Measurements from ENCODE around the gene WWTR1.

The WWTR1 gene

DNA sequence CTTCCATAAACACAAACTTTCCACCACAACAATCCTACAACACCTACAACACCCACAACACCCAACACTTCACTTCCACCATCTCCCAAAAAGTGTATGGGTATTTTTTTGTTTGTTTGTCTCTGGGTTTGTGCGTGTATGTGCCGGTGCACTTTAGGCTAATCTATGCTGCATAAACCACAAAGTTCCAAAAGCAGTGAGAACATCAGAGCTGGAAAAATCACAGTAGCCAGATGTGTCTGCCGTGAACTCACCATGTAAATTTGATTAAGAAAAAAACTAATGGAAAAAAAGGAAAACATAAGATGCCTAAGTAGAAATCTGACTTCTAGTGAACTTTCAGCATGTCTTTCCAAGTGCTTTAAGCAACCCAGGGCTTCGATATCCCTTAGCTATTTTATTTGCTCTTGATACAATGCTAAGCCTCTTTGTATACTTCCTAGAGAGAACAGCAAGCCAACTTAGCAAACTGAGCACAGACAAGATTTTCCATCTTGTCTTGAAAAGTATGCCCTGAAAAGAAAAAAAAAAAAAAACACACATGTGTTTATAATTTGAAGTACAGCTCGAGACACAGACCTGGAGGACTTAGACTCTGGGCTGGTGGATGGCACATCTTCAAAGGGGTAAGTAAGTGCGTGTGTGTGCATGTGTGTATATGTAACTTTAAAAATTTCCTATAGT is 91.4 kb downstream of the WWTR1 start:
- DNase-seq (ENCODE audit: low spot score): no peak

DNA sequence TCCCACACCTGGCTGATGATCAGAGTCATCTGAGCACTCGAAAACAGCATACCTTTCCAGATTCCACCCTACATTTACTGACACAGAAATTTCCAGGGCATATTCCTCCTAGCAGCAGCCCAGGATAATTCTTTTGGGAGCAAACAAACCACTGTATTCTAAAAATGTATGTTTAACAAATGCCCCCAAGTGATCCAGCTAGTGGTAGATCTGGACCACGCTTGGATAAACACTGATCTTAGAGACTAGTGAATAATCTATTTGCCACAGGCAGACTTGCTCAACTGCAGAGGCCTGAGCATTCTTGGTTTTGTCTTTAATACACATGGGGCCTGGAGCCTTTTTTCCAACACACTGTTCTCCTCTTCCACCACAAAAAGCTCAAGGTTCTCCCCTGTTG is 93.7 kb downstream of the WWTR1 start:
- no peak for DNase-seq (ENCODE audit: low spot score)

DNA sequence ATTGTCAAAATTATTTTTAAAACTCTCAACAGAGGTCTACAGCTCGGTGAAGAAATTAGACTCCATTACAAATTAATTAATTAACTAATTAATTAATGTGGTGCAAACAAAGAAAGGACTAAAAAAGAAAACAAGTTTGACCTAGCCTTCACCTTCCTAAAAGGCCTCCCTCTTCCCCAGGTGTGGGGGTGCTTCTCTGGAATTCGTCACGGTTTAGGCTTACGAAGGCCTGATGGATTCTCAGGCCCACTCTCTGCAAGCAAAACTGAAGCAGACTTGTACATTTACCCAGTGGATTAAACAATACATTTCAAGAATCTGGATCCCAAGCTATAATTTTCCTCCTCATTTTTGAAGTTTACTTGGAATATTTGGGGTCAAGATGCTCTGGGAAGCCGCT is 94.7 kb downstream of the WWTR1 start:
- no peak for DNase-seq (ENCODE audit: low spot score)

DNA sequence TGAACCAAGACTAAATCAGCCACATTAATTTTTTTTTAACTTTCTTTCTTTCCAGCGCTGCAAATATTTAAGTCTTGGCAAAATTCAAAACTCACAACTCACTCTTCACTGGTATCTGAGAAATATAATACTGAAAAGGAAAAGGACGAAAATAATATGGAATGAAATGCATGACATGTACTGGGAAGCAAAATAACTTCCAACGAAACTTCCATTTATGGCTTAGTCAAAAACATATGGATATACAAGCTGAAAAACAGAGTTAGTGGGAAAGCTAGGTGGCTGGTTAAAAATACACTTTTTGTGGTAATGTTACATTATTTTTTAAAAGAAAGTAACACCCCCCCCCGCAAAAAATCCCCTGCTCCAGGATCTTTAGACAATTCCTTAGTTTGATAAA is 97.2 kb downstream of the WWTR1 start:
- no peak for DNase-seq (ENCODE audit: low spot score)

DNA sequence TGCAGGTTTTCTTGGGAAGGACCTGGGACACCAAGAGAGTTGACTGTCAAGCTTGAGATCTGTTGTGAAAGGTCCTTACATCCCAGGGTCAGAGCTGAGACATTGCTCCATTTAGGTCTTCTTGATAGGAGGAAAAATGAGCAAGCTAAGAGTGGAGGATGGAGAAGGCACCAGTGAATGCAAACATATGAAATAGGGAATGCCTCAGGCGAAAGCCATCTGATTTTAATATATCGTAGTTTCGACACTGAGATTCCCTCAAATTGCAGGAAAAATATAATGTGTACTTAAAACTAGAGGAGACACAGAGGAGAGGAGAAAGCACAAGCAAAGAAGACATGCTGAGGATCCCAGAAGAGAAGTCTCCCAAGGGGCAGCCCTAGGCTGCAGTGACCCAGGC is 97.8 kb downstream of the WWTR1 start:
- no peak for DNase-seq (ENCODE audit: low spot score)

DNA sequence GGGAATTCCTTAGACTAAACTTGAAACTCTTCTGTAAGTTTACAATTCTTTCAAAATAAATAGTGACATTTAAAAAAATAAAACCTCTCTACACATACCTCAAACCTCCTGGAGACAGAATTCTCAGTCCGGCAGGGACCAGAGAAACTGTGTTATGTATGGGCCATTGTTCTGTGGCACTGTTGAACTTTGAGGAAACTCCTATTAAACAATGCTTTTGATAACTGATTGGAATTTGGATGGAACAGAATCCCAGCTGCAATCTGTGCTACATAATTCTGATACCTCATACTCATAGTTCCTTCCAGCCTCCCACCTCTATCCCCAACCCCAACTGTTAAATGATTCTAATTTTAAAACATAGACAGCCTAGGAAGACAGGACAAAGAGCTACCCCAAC is 98.3 kb downstream of the WWTR1 start:
- no peak for DNase-seq (ENCODE audit: low spot score)

DNA sequence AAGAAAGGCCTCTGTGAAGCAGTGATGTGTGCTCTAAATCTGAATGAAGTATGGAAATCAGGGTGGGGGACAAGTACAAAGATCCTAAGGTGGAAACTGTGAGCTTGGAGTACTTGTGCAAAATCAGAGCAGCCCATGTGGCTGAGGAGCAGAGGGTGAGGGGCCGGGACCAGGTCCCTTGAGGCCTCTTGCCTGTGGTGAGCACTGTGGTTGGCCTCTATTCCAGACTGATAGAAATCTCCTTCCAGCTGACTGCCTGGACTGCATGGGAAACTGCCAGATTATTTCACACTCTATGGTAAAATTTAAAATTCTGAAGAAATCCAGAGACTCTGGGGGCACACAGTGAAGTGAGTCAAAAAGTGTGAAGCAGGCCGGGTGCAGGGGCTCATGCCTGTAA is 101.9 kb downstream of the WWTR1 start:
- DNase-seq (ENCODE audit: low spot score): no peak

DNA sequence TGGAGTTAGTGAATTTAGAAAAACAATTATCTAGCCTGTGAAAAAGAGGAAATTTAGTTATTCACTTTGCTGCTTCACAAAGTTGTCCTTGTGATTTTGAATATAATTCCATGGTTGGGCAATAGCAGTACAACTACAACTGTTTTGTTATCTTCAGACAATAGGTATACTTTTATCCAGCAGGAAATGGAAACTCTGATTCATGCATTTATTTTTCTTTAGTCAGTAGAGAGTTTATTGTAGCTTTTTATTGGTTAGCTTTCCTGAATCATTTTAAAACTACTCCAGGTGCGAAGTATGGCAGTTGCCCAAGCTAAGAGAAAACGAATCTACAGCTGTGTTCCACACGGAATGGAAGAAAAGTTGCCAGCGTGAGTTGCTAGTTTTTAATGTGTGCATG is 103.0 kb downstream of the WWTR1 start:
- DNase-seq (ENCODE audit: low spot score): no peak

DNA sequence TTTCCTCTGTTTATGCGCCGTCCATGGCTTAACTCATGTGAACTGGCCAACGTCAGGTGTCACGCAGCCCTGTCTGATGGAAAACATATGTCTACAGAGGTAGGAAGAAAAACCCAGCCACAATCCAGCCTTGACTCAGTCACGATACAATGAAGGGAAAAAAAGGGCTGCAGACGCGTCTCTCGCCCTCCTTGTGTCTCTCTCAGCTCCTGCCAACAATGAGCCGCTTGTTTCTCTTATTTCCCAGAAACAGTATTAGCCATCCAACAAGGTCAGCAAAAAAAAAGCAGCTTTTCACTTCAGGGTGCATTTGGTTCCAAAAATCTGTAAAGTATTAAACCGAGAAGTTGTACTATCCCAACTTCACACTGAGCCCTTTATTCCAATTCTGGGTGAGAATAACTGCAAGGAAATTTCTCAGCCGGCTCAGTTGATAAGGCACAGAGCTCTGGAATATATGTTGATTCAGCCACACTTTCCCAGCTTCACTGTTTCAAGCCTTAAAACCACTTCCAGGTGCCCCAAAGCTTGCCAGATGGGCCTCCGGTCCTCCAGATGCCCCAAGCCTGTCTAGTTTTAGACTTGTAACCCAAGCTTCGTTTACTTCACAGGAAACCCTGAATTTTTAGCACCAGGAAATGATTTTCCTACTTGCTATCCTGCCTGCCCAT is 103.9 kb downstream of the WWTR1 start:
- DNase-seq (ENCODE audit: low spot score): no peak

DNA sequence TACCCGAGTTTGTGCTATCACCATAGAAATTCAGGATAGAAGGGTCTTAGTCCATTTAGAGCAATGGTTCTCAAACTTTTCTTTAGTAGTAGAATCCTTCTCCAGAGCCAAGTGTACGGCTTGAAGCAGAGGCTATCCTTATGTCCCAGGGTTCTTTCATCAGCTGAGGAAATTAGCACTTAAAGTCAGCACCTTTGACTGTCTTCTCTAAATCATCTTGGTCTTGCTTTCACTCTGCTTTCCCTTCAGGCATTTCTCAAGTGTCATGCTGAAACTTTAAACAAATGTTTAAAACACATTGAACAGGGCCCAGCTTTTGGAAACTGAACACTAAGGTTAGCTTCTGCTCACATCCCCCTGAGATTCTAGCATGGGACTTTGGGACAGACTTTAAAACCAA is 105.1 kb downstream of the WWTR1 start:
- DNase-seq (ENCODE audit: low spot score): no peak

DNA sequence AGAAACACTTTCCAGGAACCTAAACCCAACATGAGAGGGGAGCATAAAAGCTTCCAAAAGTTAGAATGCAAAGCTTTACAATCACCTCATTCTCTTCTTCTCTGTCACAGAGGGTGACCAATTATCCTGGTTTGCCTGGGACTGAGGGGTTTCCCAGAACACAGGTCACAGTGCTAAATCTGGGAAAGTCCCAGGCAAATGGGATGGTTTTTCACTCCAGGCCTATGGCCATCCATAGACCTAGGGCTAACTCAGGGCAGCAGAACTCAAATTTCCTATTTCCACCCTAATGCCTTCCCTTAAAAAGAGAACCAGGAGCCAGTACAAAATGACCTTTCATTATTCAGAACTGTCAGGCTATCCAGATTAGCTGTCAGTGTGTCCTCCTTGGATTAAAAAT is 106.3 kb downstream of the WWTR1 start:
- no peak for DNase-seq (ENCODE audit: low spot score)

DNA sequence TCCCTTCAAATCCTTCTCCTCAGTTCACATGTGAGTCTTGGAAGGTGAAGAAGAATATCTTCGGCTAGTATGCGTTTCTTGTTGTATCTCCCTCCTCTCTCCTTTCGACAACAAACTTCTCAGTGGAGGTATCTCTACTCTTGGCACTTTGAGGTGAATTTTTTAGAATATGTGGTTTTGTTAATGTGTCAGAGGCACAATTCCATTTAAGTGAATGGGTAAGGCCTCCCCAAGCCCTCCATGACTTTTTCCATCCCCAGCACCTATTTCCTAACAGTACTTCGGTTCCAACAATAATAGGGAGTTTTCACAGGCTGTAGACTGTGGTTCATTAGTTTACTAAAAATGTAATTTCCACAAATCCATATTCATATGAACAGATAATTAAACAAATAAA is 109.2 kb downstream of the WWTR1 start:
- no peak for DNase-seq (ENCODE audit: low spot score)

DNA sequence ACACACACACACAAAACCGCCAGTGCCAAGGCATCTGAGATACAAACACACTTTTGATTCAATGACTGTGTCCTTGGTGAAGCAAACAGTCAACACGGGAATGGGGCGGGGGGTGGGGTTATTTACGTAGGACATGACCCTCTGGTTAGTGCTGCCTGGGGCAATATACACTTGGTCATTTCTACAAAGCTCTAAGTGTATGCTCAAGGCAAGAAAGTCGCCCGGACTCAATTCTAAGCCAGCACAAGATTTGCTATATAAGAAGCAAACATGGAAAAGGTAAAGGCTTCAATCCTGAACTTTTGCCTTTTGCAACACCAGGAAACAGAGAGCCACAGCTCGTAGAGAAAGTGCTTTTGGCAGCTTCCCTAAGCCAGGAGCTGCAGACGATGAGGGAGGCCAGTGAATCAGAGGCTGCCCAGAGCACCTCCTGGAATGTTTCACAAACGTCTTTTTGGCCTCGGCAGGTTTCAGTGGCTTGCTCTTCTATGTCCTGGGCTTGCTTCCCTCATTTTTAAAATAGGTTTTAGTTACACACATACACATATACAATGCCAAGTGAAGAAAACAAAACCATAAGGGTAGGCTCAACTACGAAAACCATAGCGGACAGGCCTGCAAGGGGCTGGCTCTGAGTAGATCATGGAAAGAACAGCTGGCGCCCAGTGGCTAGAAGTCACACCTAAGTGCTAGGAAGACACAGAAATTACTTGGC is 109.7 kb downstream of the WWTR1 start:
- DNase-seq (ENCODE audit: low spot score): no peak

DNA sequence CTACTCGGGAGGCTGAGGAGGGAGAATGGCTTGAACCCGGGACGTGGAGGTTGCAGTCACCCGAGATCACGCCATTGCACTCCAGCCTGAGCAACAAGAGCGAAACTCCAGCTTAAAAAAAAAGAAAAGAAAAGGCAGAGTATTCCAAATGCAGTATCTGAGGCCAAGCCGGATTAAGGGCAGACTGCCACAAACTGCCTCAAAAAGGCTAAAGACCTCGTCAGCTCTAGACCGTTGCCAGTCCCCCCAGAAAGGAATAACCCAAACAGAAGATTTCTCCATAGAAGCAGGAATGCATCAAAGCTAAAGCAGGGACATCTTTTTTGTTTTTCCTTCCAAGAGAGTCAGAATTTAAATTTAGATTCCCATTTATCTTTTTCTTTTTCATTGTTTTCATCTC is 110.4 kb downstream of the WWTR1 start:
- no peak for DNase-seq (ENCODE audit: low spot score)

DNA sequence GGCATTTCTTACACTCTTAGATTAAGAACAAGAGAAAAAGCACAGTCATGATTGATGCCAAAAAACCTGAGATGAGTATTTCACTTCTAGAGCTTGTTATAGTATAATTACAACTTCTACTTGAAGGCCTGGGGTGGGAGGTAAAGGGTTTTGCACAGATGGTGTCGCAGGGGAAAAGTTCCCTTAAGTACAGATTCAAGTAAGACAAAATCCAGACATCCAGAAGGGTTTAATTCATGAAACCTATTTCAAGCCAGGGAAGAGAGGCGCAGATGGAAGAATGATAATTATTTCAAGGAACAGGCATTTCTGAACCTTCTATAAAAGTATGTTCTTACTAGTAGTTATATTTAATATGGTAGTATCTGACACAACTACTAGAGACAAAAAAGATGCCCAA is 112.8 kb downstream of the WWTR1 start:
- no peak for DNase-seq (ENCODE audit: low spot score)

DNA sequence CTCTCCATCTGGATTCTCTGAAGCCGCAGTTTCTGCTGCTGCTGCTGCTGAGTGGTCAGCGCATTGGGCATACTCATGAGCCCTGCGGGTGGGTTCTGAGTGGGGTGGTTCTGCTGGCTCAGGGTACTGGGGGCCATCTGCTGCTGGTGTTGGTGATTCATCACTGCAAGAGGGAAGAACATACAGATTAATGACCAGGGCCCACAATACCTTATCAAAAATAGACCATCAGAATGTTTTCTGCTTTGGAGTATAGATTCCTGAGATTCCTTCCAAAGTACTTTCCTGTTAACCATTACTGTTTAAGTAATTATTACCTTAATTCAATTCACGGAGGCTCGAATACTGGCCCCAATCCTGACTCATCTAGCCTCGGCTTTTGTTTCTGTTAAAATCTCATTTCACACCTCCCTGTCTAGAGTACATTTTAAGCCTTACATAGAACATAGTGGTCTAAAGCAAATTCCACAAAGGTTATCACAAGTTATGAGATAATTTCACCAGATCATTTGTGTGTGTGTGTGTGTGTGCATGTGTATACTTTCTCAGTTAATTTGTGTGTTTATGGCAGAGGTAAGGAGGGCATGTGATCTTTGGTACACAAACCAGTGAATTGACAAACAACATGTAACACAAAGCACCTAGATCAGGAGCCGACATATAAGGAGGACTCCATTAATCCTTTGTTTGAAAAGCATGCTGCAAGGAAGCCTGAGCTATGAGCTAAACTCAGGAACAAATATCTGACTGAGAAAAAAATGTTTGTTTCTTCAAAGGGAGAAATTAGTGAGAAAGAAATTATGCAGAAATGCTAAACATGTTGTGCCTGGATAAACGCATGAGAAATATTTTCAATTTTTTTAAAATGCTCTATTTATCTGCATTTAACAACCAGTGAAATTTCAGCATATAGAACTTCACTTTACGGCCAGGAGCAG is 115.2 kb downstream of the WWTR1 start:
- no peak for DNase-seq (ENCODE audit: low spot score)

DNA sequence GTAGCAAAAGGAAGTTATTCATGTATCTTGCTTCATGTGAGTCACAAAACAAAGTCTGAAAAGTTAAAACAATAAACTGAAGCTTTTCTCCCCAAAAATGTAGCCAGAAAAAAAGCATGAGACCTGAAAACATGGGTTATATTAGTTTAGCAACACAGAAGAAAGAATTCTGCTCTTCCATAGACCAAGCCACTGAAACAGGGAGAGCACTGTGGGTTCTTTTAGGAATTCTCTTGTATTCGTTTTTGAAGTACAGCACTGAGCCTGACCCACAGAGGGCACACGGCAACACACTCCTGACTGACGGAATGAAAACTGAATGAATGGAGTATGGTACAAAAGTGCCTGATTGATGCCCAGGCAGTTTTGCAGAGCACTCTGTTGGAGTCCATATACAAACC is 116.7 kb downstream of the WWTR1 start:
- DNase-seq (ENCODE audit: low spot score): no peak

DNA sequence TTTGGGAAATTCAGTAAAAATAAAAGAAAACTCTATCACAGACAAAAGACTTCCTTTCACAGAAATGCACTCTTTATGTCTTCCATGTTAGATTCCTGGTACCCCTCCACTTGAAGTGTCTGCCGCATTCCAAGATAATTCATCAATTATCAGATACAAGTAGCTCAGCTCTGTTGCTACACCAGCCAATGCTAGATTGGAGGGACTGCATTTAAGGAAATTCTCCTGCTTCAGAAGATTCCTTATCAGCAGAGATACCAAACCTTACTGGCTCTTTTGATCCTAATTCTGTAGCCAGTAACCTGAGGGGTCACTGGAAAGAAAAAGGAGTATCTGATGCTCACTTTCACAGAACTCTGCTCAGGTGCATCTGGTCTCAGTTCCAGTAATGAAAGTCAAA is 119.5 kb downstream of the WWTR1 start:
- no peak for DNase-seq (ENCODE audit: low spot score)

DNA sequence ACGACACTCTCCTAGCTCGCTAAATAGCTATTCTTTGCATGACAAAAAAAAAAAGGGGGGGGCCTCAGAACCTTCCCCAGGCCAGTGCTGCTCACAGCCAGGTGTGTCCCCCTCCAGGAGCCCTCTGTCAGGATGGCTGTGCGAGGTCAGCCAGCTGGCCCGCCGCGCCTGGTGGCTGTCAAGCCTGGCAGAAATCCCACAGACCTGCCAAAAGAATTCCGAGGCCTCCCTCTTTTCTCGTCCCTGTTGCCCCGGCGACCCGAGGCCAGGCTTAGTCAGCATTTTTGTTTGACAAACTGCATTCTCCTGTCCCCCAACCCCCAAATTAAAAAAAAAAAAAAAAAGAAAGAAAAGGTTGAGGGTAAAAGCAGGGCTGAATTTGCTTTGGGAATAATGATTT is 121.4 kb downstream of the WWTR1 start:
- DNase-seq (ENCODE audit: low spot score): no peak

DNA sequence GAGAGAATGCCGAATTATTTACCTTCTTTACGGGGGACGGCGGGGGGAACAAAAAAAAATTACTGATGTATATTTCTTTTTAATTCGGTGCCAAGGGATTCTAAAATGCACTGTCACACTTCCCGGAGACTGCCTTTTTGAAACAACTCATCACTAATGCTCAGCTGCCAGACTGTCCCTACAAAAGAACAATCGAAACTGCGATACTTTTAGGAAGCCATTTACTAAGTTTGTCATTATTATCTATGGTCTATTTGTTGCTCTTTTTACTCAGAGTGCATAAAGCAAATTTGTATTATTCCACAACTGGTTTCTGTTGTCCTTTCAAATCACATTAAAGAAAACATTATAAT is 122.5 kb downstream of the WWTR1 start:
- no peak for DNase-seq (ENCODE audit: low spot score)

DNA sequence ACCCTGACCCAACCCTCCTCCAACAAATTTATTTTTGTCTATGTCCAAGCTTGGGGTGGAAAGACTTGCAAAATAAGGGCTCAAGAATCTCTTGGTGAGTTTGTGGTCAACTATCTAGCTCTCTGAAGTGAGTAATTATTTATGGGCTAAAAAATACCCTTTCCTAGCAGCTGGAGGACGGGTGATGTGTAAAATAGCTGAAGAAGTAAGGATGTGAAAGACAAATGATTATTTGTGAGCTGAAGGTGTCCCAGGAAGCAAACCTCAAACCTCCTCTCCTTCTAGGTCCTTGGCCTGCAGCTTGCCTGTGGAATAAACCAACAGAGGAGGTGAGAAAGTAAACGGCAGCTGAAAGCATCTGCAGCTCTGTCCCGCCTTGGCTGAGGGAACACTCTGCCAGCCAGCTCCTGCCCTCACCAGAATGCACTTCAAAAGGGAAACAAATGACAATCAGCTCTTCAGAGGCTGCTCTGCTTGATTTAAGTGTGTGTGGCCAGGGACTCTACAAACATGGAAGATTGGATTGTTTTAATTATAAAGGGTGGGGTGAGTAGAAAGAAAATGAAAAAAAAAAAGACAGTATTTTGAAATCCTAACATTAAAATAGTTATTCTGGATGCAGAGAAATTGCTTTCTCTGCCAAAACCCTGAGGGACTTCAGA is 123.0 kb downstream of the WWTR1 start:
- DNase-seq (ENCODE audit: low spot score): no peak

DNA sequence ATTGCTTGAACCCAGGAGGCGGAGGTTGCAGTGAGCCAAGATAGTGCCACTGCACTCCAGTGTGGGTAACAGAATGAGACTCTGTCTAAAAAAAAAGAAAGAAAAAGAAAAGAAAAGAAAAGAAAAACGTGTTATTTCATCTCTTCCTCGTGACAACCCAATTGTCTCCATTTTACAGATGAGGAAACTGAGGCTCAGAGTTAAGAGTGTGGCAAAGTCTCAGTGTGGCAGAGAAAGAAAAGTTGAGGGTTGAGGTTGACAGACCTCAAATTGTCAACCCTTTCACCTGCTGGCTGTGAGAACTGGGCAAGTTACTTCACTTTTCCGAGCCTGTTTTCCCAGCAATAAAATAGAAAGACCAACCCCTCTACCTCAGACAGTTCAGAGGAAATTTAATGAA is 123.7 kb downstream of the WWTR1 start:
- DNase-seq (ENCODE audit: low spot score): no peak

Data from activated CD4-positive, alpha-beta T cell treated with anti-CD3 and anti-CD28 coated beads, Interleukin-2, Interleukin-4, amounts not matched to agents 100 ng/mL and 50 ng/mL, durations not matched to agents 16 hours and 8 hours (primary cell).